Activated gamma-delta T cell (primary cell): Measurements from ENCODE around the gene INPP4B.

Source experiments
- DNase-seq: peaks from one replicate; lab custom pipeline; 2025; lab: John Stamatoyannopoulos, UW
- total RNA-seq, 2 donors: gene quantifications; one replicate each; lab custom pipeline; 2026; lab: John Stamatoyannopoulos, UW

INPP4B gene
- 57.7 to 62.4 reads per million in 2 donors for total RNA-seq

DNA sequence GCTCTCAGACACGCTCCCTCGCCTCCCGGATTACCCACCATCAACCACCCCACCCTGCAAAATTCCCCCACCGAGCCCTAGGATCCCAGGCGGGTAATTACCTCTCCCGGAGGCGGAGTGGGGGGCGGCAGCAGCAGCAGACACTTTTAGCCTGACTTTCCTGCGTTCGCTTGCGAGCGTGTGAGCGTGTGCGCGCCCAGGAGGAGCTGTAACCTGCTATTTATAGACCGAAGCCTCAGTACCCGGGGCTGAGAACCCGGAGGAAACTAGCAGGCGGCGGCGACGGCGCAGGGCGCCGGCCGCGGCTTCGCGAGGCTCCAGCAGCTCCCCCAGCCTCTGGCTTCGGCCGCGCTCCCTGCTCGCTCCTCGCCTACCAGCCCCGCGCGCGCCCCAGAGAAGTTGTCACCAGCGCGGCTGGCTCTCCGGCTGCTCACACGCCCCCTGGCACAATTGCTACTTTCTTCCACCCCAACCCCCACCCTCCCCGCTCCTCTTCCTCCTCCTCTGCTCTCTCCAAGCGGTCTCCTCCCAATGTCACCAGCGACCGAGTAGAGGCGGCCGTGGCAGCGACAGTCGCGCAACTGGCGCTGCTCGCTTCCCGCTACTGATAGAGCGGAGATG is at the start of gene INPP4B:
Gene INPP4B (minus strand): TSS at position 194 of the 621 bp plus-strand sequence.
- DNase-seq = peak; percentile 7

GRCh38 chr4:142893012-142893411 is 46.9 kb upstream of the INPP4B start:
- no peak for DNase-seq

- no peak for DNase-seq
These were observed 40.5 kb upstream of the INPP4B start for GRCh38 chr4:142886566-142886965.

GRCh38 chr4:142883040-142883832 is 37.1 kb upstream of the INPP4B start:
- DNase-seq = no peak

GRCh38 chr4:142882159-142882558 is 36.1 kb upstream of the INPP4B start:
- DNase-seq = no peak

DNA sequence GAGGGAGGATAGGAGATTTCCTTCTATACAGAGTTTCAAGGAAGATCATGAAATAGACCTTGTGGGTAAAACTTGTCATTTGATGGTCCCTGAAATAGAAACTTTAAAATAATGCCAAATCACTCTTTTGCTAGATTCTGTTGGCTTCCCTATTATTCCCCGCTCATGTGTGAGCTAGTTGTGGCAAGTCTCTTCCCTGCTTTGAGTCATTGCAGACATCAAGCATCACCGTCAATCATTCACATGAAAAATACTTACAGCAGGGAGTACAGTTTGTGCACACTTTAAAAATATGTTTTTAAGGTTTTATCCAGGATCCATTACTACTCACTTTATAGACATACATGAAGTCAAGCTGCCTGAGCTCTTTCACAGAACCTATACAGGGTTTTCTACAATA is 35.2 kb upstream of the INPP4B start:
- no peak for DNase-seq

GRCh38 chr4:142875117-142875516 is 29.0 kb upstream of the INPP4B start:
- DNase-seq = no peak

GRCh38 chr4:142874684-142875083 is 28.6 kb upstream of the INPP4B start:
- DNase-seq = no peak

DNA sequence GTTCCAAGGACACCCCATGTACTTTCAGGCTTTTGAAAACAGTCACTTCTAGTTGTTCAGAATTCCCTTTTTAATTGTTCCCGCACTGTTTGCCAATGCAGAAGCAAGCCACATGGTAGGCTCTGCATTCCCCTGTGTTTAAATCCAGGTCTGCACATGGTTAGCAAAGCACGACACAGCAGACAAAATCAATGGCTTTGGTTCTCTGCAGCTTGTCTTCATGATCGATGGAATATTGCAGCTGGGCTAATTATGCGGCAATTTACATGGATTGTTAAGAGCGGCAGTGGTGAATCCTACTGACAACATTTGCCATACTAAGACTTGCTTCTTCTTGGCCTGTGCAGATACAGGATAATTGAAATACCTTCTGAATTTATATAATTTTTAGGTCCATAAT is 20.6 kb upstream of the INPP4B start:
- no peak for DNase-seq

DNA sequence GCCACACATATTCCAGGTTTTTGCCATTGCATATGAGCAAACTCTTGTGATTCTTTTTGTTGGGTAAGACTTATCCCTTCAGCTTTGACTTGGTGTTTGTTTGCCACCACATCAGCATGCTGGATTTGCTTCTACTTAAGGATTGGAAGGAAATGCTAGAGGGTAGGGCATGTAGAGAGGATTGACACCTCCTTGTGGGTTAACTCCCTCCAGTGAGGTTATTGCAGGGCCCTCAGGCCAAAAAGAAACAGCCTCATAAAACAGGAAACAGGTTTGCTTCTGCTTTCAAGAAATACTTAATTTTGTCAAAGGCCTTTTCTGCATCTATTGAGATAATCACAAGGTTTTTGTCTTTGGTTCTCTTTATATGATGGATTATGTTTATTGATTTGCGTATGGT is 15.2 kb upstream of the INPP4B start:
- no peak for DNase-seq

DNA sequence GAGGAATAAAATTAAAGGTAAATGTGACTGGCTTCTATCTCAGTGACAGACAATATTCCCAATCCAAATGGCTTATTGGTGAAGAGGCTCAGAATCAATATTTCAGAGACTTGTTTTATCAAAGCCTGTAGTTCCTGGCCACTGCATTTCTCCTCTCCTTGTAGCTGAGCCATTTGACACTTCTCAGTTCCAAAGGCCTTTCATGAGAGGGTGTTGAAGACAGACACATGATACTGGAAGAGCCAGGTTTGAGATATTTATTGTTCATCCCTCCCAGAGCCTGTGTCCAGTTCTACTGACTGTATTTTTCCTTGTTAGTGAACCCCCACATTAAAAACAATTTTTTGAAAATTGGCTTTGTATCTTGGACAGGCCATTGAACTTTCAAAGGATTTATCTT is 12.9 kb upstream of the INPP4B start:
- no peak for DNase-seq

DNA sequence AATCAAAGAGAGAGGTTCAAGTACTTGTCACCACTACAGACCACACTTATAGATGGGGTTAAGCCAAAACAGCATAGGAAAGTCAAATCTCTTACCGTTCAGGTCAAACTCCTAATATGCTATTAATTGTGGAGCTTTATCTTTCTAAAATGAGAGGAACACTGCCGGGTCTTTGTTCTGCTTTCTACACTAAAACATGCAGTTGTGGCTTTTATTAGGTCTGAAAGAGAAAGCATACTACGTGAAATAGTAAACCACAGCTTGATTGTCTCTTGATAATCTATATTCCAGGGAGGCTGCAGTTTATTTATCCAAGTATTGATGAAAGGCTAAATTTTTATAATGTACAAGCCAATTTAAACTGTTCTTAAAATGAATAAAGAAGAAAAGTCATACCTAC is 12.3 kb upstream of the INPP4B start:
- DNase-seq = no peak

GRCh38 chr4:142856576-142856975 is 10.5 kb upstream of the INPP4B start:
- no peak for DNase-seq

DNA sequence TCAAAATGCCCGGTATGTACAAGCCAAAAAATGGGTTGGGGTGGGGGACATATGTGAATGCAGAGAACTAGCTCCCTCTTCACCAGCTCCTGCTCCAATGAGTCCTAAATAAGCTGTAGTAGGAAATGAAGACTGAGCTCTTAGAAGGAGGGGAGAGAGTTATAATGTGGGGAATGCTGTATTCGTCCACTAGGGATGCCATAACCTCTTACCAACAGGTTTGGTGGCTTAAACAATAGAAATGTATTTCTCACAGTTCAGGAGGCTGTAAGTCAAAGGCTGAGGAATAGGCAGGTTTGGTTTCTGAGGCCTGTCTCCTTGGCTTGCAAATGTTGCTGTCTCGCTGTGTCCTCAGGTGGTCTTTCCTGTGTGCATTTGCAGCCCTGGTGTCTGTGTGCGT is 4.4 kb upstream of the INPP4B start:
- DNase-seq = no peak

- peak; percentile 10 for DNase-seq
These were observed 862 bp upstream of the INPP4B start for GRCh38 chr4:142846729-142847596.

DNA sequence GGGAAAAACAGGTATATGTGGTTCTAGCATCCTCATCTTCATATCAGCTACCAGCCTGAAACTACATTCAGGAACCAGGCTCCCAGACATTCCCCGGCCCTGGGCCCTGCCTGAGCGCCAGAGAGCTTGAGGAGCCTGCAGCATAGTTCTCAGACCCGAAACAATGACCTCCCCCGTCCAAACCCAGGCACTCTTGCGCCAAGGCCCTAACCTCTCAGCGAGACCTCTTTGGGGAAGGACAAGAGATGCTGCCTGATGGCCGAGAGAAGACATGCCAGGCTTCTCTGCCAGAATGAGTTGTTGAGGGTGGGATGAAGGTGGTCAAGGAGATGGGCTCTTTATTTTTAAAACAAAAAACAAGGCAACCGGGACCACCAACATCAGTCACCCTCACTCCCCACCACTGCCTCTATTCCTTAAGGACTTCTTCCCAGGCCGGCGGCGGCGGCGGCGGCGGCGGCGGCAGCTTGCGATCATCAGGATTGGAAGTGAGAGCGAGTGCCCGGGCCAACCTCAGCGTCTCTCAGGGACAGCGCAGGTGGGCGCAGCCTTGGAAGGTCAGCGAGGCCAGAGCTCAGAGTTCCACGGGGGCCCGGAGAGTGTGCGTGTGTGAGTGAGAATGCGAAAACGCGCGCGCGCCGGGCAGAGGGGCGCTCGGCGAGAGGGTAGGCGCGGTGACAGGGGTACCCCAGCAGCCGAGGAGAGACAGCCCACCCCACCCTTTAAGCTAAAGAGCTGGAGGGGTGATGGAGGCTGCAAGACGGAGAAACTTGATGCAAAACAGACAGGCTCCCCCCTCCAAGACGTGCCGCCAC is 601 bp downstream of the INPP4B start:
- DNase-seq = peak; percentile 2

DNA sequence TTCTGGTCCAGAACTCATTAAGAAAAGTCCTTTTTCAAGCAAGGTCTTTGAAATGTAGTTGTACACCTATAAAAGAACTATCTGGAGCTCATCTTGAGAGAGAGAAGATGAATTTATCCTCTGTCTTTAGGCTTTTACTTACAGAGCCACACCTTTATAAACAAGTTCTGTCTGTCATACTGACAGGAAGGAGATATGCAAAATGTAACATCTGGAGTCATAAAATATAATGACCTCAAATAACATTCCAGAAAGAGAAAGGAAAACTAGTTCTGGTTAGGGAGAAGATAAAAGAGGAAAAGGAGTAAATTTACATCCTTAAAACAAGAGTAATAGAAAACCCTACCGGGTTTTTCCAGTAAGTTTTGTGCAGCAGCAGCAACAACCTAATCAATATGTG is 1.3 kb downstream of the INPP4B start:
- DNase-seq = no peak

- no peak for DNase-seq
These were observed 5.5 kb downstream of the INPP4B start for GRCh38 chr4:142840516-142841123.

- no peak for DNase-seq
These were observed 7.3 kb downstream of the INPP4B start for GRCh38 chr4:142838778-142839177.

- no peak for DNase-seq
These were observed 14.1 kb downstream of the INPP4B start for GRCh38 chr4:142832022-142832421.
